HG03175 (cell line): ENCODE results near the gene ARHGAP36.

Experiments
- ATAC-seq: cut with Tn5 transposase; IDR thresholded peaks from one replicate; pipeline ENCODE4 v1.9.1; 2021; ENCODE audit warnings: mild to moderate bottlenecking, moderate library complexity; ENCODE audit not compliant: unreplicated experiment

The ARHGAP36 gene

GRCh38 chrX:131068945-131069719, 11.0 kb downstream of the ARHGAP36 start:
- ATAC-seq: no peak

- no peak for ATAC-seq
Measured at GRCh38 chrX:131072871-131073571, 14.9 kb downstream of the ARHGAP36 start.

GRCh38 chrX:131073607-131074006, 15.5 kb downstream of the ARHGAP36 start:
- no peak for ATAC-seq

- ATAC-seq: no peak
Measured at GRCh38 chrX:131081772-131082740, 23.9 kb downstream of the ARHGAP36 start.

GRCh38 chrX:131083510-131084142, 25.5 kb downstream of the ARHGAP36 start:
- no peak for ATAC-seq

GRCh38 chrX:131084145-131084544, 26.0 kb downstream of the ARHGAP36 start:
- no peak for ATAC-seq

- no peak for ATAC-seq
Measured at GRCh38 chrX:131136776-131137175, 78.6 kb downstream of the ARHGAP36 start.

- no peak for ATAC-seq
Measured at GRCh38 chrX:131139072-131139471, 80.9 kb downstream of the ARHGAP36 start.
